K562 (cell line): ENCODE results near the gene TCF4. TPM values are rescaled to one million over a fixed set of nuclear protein-coding genes. Genes with fewer than 3 reads are reported as not detected.

Source experiments
- ATAC-seq: fragments of 200-7000 bp; cut with Tn5 transposase; 3 replicates; pipeline ENCODE4 v1.9.1; 2020; ENCODE audit warnings: moderate library complexity
- BruUV-seq: library from RNA; stranded (reverse); fragments of 400-500 nt; replicated peaks from 2 replicates; lab custom pipeline; 2021; lab: Mats Ljungman, UMichigan
- CTCF ChIA-PET: fragments of 300-600 bp; formaldehyde crosslinking; extraction: SDS; loops from one replicate; lab custom pipeline; 2021; ENCODE audit warnings: low intra/inter-chr PET ratio; lab: Yijun Ruan, JAX
- POLR2A ChIA-PET: fragments of 300-600, 350-650 bp; sonication (Branson Sonifier 250); formaldehyde crosslinking; extraction: SDS; loops from one replicate; lab custom pipeline; 2021; ENCODE audit warnings: antibody characterized with exemption, inconsistent platforms; lab: Yijun Ruan, JAX
- DNase-seq, 4 experiments: peaks; one replicate each; pipeline versions ENCODE4 v3.0.0 to v3.0.0-alpha.2; 2011 to 2018; ENCODE audit warnings: low spot score in 3 of 4, mixed read lengths in 3 of 4; ENCODE audit errors: extremely low read depth in 1 of 4
- FAIRE-seq: peaks from 2 replicates; lab custom pipeline; 2011; peaks lifted over from hg19 to GRCh38; lab: Jason Lieb, UNC
- H2AFZ ChIP-seq: 2 replicates; pipeline ENCODE4 v1.6.0; 2011; ENCODE audit warnings: low read depth, low read length, control low read depth, inconsistent platforms
- H3K27ac ChIP-seq: fragments of 200-600 bp; 3 replicates; pipeline ENCODE4 v1.8.0; 2011; ENCODE audit warnings: low read depth, mild to moderate bottlenecking, control low read depth, inconsistent platforms, low read length, moderate library complexity, mixed read lengths; ENCODE audit errors: extremely low read depth
- H3K27me3 ChIP-seq, 2 experiments: fragments of 300-600 bp in 1 of 2; 2 replicates in 1 of 2; 3 replicates in 1 of 2; pipeline versions ENCODE4 v1.6.0 to v1.8.0; 2011; ENCODE audit warnings: inconsistent platforms in 2 of 2, low read length in 2 of 2, mild to moderate bottlenecking in 1 of 2, mixed read lengths in 1 of 2, moderate library complexity in 1 of 2; ENCODE audit not compliant: control insufficient read depth in 2 of 2, insufficient read depth in 2 of 2
- H3K36me3 ChIP-seq: fragments of 300-600 bp; 3 replicates; pipeline ENCODE4 v1.8.0; 2011; ENCODE audit warnings: mild to moderate bottlenecking, low read length, inconsistent platforms; ENCODE audit not compliant: control insufficient read depth, insufficient read depth
- H3K4me1 ChIP-seq, 2 experiments: fragments of 200-600 bp in 1 of 2; replicated peaks in 1 of 2; 2 replicates in 1 of 2; 3 replicates in 1 of 2; pipeline versions ENCODE4 v1.5.1 to v1.8.0; 2011; ENCODE audit warnings: inconsistent platforms in 2 of 2, low read length in 2 of 2, mild to moderate bottlenecking in 1 of 2, mixed read lengths in 1 of 2, moderate library complexity in 1 of 2; ENCODE audit not compliant: control insufficient read depth in 2 of 2, insufficient read depth in 2 of 2
- H3K4me2 ChIP-seq: 2 replicates; pipeline ENCODE4 v1.6.1; 2011; ENCODE audit warnings: low read length, control low read depth, inconsistent platforms, mixed read lengths; ENCODE audit not compliant: insufficient read depth
- H3K4me3 ChIP-seq: fragments of 200-600 bp; sonication (generic), shearing (Covaris generic); 2 replicates; pipeline ENCODE4 v1.5.1; 2016; ENCODE audit warnings: control low read depth, inconsistent platforms
- H3K79me2 ChIP-seq: fragments of 200-600 bp; 3 replicates; pipeline ENCODE4 v1.8.0; 2011; ENCODE audit warnings: low read length, inconsistent platforms; ENCODE audit not compliant: control insufficient read depth, insufficient read depth
- H3K9ac ChIP-seq, 2 experiments: 2 replicates each; pipeline versions ENCODE4 v1.6.0 to v1.6.1; 2011; ENCODE audit warnings: low read depth in 2 of 2, low read length in 2 of 2, control low read depth in 1 of 2, inconsistent platforms in 1 of 2, mild to moderate bottlenecking in 1 of 2, mixed read lengths in 1 of 2; ENCODE audit not compliant: insufficient read depth in 1 of 2
- H3K9me1 ChIP-seq: one replicate; pipeline ENCODE4 v1.6.0; 2011; ENCODE audit warnings: inconsistent platforms, mild to moderate bottlenecking, low read length, moderate library complexity; ENCODE audit not compliant: control insufficient read depth, insufficient read depth
- H3K9me3 ChIP-seq: replicated peaks from 2 replicates; pipeline ENCODE4 v1.5.1; 2011; ENCODE audit warnings: low read depth, low read length, inconsistent platforms; ENCODE audit not compliant: control insufficient read depth, insufficient read depth
- H4K20me1 ChIP-seq: replicated peaks from 2 replicates; pipeline ENCODE4 v1.6.1; 2011; ENCODE audit warnings: low read length, inconsistent platforms, mixed read lengths; ENCODE audit not compliant: control insufficient read depth, insufficient read depth
- PPARD ChIP-seq: fragments of 250-450 bp; sonication (Bioruptor Pico); IDR thresholded peaks from 2 replicates; pipeline ENCODE4 v1.8.0; 2022; ENCODE audit warnings: inconsistent platforms, mild to moderate bottlenecking, moderate library complexity
- ZNF699 ChIP-seq: fragments of 250-450 bp; sonication (Bioruptor Pico); IDR thresholded peaks from 2 replicates; pipeline ENCODE4 v1.8.0; 2021; ENCODE audit warnings: mild to moderate bottlenecking, moderate library complexity; ENCODE audit not compliant: insufficient replicate concordance
- WGBS: fragments of 100-300 bp; shearing (Covaris generic); methylation state at CpG from one replicate; pipeline ENCODE4 v1.1.6; 2016; ENCODE audit warnings: low coverage, mixed read lengths; ENCODE audit not compliant: insufficient coverage; ENCODE audit errors: missing lambda C conversion rate; 5-methylcytosine and 5-hydroxymethylcytosine counted together
- in situ Hi-C: fragments of 300-500 bp; cut with MboI; formaldehyde crosslinking; loops from 4 replicates; pipeline ENCODE4 v1.15.0; 2018; ENCODE audit warnings: inconsistent platforms, mixed read lengths
- intact Hi-C: fragments of 100-400 bp; cut with micrococcal nuclease; formaldehyde crosslinking; loops from 2 replicates; pipeline ENCODE4 v1.14.2; 2022
- polyA plus RNA-seq, 8 experiments: library from polyadenylated mRNA; depleted of rRNA in 4 of 8; stranded (reverse) in 5 of 8; unstranded in 3 of 8; fragments of >200 nt; fragmentation: Nextera tagmentation in 2 of 8; fragmentation: Illumina TruSeq in 1 of 8; extraction: Ambion mirVana in 2 of 8; extraction: Trizol in 1 of 8; gene quantifications; 2 replicates each; pipeline versions ENCODE4 v1.2.1 to v1.2.3, GENCODE V29; 2011 to 2014; ENCODE audit warnings: inconsistent platforms in 1 of 8, missing spikeins in 1 of 8
- total RNA-seq, 7 experiments: library from RNA; depleted of rRNA in 6 of 7; stranded (reverse); fragments of >200 nt in 6 of 7; fragmentation: Illumina TruSeq in 2 of 7; extraction: Trizol in 2 of 7; gene quantifications; 2 replicates each; pipeline versions ENCODE4 v1.2.1 to v1.2.3, GENCODE V29; 2011 to 2021; ENCODE audit warnings: low replicate concordance in 1 of 7
- TF ChIP-seq, protein P1 (sequence below): sonication (generic); formaldehyde crosslinking; IDR thresholded peaks from 2 replicates; pipeline ENCODE4 v1.8.0; 2023; ENCODE audit warnings: missing genetic modification reagents, mild to moderate bottlenecking, borderline replicate concordance
- TF ChIP-seq, protein P2 (sequence below): fragments of 450-650 bp; formaldehyde crosslinking; IDR thresholded peaks from 2 replicates; pipeline ENCODE4 v1.4.0; 2022; ENCODE audit warnings: mild to moderate bottlenecking, moderate library complexity

TCF4 gene
- total and polyA plus RNA-seq, 9 of the 15 experiments (the other 6 are each of a cell fraction or from before 2014, with no cell fraction given): 4.8 to 24.7 (median 15.2) TPM

DNA sequence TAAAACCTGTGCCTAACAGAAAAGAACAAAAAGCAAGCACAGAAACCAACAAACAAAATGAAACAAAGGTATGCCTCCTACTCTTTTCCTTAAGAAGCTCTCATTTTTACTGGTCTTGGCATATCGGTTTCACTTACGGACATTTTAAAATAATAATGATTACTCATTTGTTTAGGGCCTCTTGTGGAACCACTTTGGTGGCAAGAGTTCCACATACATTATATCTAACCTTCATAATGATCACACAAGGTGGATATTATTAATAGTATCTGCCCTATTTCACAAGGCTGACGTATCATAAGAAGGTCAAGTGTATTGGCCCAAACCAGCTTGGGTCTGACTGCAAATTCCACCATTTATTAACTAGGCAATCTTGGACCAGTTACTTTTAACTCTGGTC is 304.7 kb downstream of the TCF4 start:
- ChIA-PET POLR2A (no interaction called here), CTCF (no interaction called here)
- Histone ChIP-seq H2AFZ (no peak overlapping the region), H3K36me3 (no peaks in the 10 kb centered on the region), H3K27me3 (no peaks in the 10 kb centered on the region), H3K4me2 (no peak overlapping the region), H3K79me2 (no peaks in the 10 kb centered on the region), H3K9me3 (no peaks in the 10 kb centered on the region), H3K27ac (no peak overlapping the region), H3K9ac (no peak overlapping the region), H3K4me1 (no peaks in the 10 kb centered on the region; a peak in 1 of 5 replicates), H3K4me3 (no peak overlapping the region), H4K20me1 (no peaks in the 10 kb centered on the region), H3K9me1 (no peaks in the 10 kb centered on the region)
- DNase-seq: no peak
- no TSS peak for BruUV-seq
- intact Hi-C loops (no loop called here), in situ Hi-C loops (no loop called here)
- ATAC-seq: no peak
- FAIRE-seq: no peak
- WGBS: 90% methylated on average over 3 of the region's 3 CpGs
- no peak for TF ChIP-seq PPARD
- TF ChIP-seq, protein P1, sequence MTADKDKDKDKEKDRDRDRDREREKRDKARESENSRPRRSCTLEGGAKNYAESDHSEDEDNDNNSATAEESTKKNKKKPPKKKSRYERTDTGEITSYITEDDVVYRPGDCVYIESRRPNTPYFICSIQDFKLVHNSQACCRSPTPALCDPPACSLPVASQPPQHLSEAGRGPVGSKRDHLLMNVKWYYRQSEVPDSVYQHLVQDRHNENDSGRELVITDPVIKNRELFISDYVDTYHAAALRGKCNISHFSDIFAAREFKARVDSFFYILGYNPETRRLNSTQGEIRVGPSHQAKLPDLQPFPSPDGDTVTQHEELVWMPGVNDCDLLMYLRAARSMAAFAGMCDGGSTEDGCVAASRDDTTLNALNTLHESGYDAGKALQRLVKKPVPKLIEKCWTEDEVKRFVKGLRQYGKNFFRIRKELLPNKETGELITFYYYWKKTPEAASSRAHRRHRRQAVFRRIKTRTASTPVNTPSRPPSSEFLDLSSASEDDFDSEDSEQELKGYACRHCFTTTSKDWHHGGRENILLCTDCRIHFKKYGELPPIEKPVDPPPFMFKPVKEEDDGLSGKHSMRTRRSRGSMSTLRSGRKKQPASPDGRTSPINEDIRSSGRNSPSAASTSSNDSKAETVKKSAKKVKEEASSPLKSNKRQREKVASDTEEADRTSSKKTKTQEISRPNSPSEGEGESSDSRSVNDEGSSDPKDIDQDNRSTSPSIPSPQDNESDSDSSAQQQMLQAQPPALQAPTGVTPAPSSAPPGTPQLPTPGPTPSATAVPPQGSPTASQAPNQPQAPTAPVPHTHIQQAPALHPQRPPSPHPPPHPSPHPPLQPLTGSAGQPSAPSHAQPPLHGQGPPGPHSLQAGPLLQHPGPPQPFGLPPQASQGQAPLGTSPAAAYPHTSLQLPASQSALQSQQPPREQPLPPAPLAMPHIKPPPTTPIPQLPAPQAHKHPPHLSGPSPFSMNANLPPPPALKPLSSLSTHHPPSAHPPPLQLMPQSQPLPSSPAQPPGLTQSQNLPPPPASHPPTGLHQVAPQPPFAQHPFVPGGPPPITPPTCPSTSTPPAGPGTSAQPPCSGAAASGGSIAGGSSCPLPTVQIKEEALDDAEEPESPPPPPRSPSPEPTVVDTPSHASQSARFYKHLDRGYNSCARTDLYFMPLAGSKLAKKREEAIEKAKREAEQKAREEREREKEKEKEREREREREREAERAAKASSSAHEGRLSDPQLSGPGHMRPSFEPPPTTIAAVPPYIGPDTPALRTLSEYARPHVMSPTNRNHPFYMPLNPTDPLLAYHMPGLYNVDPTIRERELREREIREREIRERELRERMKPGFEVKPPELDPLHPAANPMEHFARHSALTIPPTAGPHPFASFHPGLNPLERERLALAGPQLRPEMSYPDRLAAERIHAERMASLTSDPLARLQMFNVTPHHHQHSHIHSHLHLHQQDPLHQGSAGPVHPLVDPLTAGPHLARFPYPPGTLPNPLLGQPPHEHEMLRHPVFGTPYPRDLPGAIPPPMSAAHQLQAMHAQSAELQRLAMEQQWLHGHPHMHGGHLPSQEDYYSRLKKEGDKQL (CRISPR knock-in tag): no peak
- no peak for TF ChIP-seq ZNF699 (CRISPR knock-in tag)
- TF ChIP-seq, protein P2, sequence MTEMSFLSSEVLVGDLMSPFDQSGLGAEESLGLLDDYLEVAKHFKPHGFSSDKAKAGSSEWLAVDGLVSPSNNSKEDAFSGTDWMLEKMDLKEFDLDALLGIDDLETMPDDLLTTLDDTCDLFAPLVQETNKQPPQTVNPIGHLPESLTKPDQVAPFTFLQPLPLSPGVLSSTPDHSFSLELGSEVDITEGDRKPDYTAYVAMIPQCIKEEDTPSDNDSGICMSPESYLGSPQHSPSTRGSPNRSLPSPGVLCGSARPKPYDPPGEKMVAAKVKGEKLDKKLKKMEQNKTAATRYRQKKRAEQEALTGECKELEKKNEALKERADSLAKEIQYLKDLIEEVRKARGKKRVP: no peak
